WTC11 (cell line): ENCODE data around the gene CILP2. TPM values are rescaled to one million over a fixed set of nuclear protein-coding genes. Genes with fewer than 3 reads are reported as not detected.

Experiments used
- ATAC-seq: fragments of 200-7000 bp; cut with Tn5 transposase; 2 replicates; pipeline ENCODE4 v1.10.0; 2021; ENCODE audit warnings: mild to moderate bottlenecking, moderate library complexity
- CTCF ChIA-PET: fragments of 300-600 bp; sonication (Branson Sonifier 250); formaldehyde crosslinking; loops from one replicate; lab custom pipeline; 2021; ENCODE audit warnings: antibody characterized with exemption; lab: Charles Lee
- POLR2A ChIA-PET: fragments of 350-600 bp; sonication (Branson Sonifier 250); formaldehyde crosslinking; loops from one replicate; lab custom pipeline; 2021; ENCODE audit warnings: antibody characterized with exemption; lab: Charles Lee
- DNase-seq: peaks from one replicate; pipeline ENCODE4 v3.0.0; 2021; ENCODE audit warnings: low spot score
- H3K27ac Mint-ChIP-seq: 2 replicates; pipeline ENCODE4 v1.8.0; 2021; ENCODE audit warnings: mixed read lengths
- H3K27me3 Mint-ChIP-seq: 2 replicates; pipeline ENCODE4 v1.8.0; 2021; ENCODE audit warnings: low read depth, mild to moderate bottlenecking, moderate library complexity, mixed read lengths
- H3K36me3 Mint-ChIP-seq: 2 replicates; pipeline ENCODE4 v1.8.0; 2021; ENCODE audit warnings: mixed read lengths
- H3K4me1 Mint-ChIP-seq: 2 replicates; pipeline ENCODE4 v1.8.0; 2022; ENCODE audit warnings: mixed read lengths
- H3K4me3 Mint-ChIP-seq: 2 replicates; pipeline ENCODE4 v1.8.0; 2021; ENCODE audit warnings: mild to moderate bottlenecking, moderate library complexity, mixed read lengths
- H3K9me3 Mint-ChIP-seq: 2 replicates; pipeline ENCODE4 v1.8.0; 2021; ENCODE audit warnings: mixed read lengths
- FOXK1 ChIP-seq: sonication (generic); formaldehyde crosslinking; IDR thresholded peaks from 2 replicates; pipeline ENCODE4 v1.8.0; 2022; ENCODE audit warnings: mild to moderate bottlenecking, moderate library complexity, missing genetic modification reagents
- GRHL2 ChIP-seq: fragments of 250-450 bp; sonication (Bioruptor Pico); IDR thresholded peaks from 2 replicates; pipeline ENCODE4 v1.8.0; 2022; ENCODE audit warnings: mild to moderate bottlenecking, moderate library complexity; ENCODE audit not compliant: insufficient replicate concordance, severe bottlenecking
- GTF2I ChIP-seq: fragments of 250-450 bp; sonication (Bioruptor Pico); conservative IDR thresholded peaks from 2 replicates; pipeline ENCODE4 v1.4.0; 2021; ENCODE audit warnings: mild to moderate bottlenecking
- MXD4 ChIP-seq: fragments of 250-450 bp; sonication (Bioruptor Pico); IDR thresholded peaks from 2 replicates; pipeline ENCODE4 v1.8.0; 2021; ENCODE audit warnings: mild to moderate bottlenecking, moderate library complexity, borderline replicate concordance
- NFE2L1 ChIP-seq: sonication (generic); formaldehyde crosslinking; IDR thresholded peaks from 2 replicates; pipeline ENCODE4 v1.8.1; 2023; ENCODE audit warnings: missing genetic modification reagents
- NR1H2 ChIP-seq: sonication (generic); formaldehyde crosslinking; IDR thresholded peaks from 2 replicates; pipeline ENCODE4 v1.9.0; 2021; ENCODE audit warnings: mild to moderate bottlenecking, moderate library complexity, missing genetic modification reagents
- NR3C1 ChIP-seq: sonication (generic); formaldehyde crosslinking; conservative IDR thresholded peaks from 2 replicates; pipeline ENCODE4 v1.8.1; 2023; ENCODE audit warnings: low read depth, mild to moderate bottlenecking, missing genetic modification reagents
- RORB ChIP-seq: fragments of 250-450 bp; sonication (Bioruptor Pico); IDR thresholded peaks from 2 replicates; pipeline ENCODE4 v1.9.0; 2021; ENCODE audit warnings: mild to moderate bottlenecking
- TEAD4 ChIP-seq: sonication (generic); formaldehyde crosslinking; IDR thresholded peaks from 2 replicates; pipeline ENCODE4 v1.8.0; 2022; ENCODE audit warnings: mild to moderate bottlenecking, missing genetic modification reagents
- ZNF512 ChIP-seq: sonication (generic); formaldehyde crosslinking; IDR thresholded peaks from 2 replicates; pipeline ENCODE4 v1.8.1; 2022; ENCODE audit warnings: missing genetic modification reagents, borderline replicate concordance
- ZNF671 ChIP-seq: fragments of 250-450 bp; sonication (Bioruptor Pico); IDR thresholded peaks from 2 replicates; pipeline ENCODE4 v1.8.0; 2021; ENCODE audit warnings: mild to moderate bottlenecking
- total RNA-seq: library from RNA; stranded (reverse); gene quantifications from 3 replicates; pipeline ENCODE4 v1.2.3, GENCODE V29; 2021
- TF ChIP-seq, protein P1 (sequence below): sonication (generic); formaldehyde crosslinking; IDR thresholded peaks from 2 replicates; pipeline ENCODE4 v1.8.1; 2023; ENCODE audit warnings: mild to moderate bottlenecking, missing genetic modification reagents
- TF ChIP-seq, protein P2 (sequence below): fragments of 250-450 bp; sonication (Bioruptor Pico); IDR thresholded peaks from 2 replicates; pipeline ENCODE4 v1.9.0; 2021; ENCODE audit warnings: mild to moderate bottlenecking
- TF ChIP-seq, protein P3 (sequence below): fragments of 250-450 bp; sonication (Bioruptor Pico); IDR thresholded peaks from 2 replicates; pipeline ENCODE4 v1.9.0; 2021; ENCODE audit warnings: moderate library complexity, mild to moderate bottlenecking, inconsistent platforms, borderline replicate concordance
- TF ChIP-seq, protein P4 (sequence below): sonication (generic); formaldehyde crosslinking; IDR thresholded peaks from 2 replicates; pipeline ENCODE4 v1.8.1; 2022; ENCODE audit warnings: mild to moderate bottlenecking, missing genetic modification reagents, moderate library complexity, borderline replicate concordance

The CILP2 gene
- total RNA-seq, 1 experiment from 2014 or later, result 7.9 TPM

DNA sequence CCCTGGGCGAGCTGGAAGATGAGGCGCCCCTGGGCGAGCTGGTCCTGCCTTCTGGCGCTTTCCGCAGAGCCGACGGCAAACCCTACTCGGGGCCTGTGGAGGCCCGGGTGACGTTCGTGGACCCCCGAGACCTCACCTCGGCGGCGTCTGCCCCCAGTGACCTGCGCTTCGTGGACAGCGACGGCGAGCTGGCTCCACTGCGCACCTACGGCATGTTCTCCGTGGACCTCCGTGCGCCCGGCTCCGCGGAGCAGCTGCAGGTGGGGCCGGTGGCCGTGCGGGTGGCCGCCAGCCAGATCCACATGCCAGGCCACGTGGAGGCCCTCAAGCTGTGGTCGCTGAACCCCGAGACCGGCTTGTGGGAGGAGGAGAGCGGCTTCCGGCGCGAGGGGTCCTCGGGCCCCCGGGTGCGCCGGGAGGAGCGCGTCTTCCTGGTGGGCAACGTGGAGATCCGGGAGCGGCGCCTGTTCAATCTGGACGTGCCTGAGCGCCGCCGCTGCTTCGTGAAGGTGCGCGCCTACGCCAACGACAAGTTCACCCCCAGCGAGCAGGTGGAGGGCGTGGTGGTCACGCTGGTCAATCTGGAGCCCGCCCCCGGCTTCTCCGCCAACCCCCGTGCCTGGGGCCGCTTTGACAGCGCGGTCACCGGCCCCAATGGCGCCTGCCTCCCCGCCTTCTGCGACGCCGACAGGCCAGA, 6.3 kb downstream of the CILP2 start:
- DNase-seq, result no peak
- Mint-ChIP-seq H3K27me3 (peaks cover 11% of the 10 kb centered on the region), H3K4me1 (no peaks in the 10 kb centered on the region; the same call in 1 of the 2 replicates), H3K9me3 (no peaks in the 10 kb centered on the region), H3K27ac (no peak overlapping the region), H3K36me3 (no peaks in the 10 kb centered on the region), H3K4me3 (no peak overlapping the region)
- TF ChIP-seq NFE2L1, result no peak
- CTCF ChIA-PET, result interaction anchor here (1.7 to 3.2 kb wide), 2 partner anchors 8 to 10 kb away, joined by 12 to 23 read pairs; no protein-coding TSS in a partner anchor
- POLR2A ChIA-PET, result no interaction called here
- ATAC-seq, result no peak

DNA sequence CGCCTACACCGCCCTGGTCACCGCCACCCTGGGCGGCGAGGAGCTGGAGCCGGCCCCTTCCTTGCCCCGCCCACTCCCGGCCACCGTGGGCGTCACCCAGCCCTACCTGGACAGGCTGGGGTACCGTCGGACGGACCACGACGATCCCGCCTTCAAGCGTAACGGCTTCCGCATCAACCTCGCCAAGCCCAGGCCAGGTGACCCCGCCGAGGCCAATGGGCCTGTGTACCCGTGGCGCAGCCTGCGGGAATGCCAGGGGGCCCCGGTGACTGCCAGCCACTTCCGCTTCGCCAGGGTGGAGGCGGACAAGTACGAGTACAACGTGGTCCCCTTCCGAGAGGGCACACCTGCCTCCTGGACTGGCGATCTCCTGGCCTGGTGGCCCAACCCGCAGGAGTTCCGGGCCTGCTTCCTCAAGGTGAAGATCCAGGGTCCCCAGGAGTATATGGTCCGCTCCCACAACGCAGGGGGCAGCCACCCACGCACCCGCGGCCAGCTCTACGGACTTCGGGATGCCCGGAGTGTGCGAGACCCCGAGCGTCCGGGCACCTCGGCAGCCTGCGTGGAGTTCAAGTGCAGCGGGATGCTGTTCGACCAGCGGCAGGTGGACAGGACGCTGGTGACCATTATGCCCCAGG, 7.0 kb downstream of the CILP2 start:
- Mint-ChIP-seq H3K27me3 (peaks cover 5% of the 10 kb centered on the region), H3K4me1 (no peaks in the 10 kb centered on the region; the same call in 1 of the 2 replicates), H3K9me3 (no peaks in the 10 kb centered on the region), H3K36me3 (no peaks in the 10 kb centered on the region), H3K27ac (no peak overlapping the region), H3K4me3 (no peak overlapping the region)
- POLR2A ChIA-PET, result no interaction called here
- DNase-seq (no peak), ATAC-seq (no peak)
- CTCF ChIA-PET, result interaction anchor here (3.2 kb wide), 1 partner anchor 9 kb away, joined by 23 read pairs; no protein-coding TSS in a partner anchor
- TF ChIP-seq, protein P1, sequence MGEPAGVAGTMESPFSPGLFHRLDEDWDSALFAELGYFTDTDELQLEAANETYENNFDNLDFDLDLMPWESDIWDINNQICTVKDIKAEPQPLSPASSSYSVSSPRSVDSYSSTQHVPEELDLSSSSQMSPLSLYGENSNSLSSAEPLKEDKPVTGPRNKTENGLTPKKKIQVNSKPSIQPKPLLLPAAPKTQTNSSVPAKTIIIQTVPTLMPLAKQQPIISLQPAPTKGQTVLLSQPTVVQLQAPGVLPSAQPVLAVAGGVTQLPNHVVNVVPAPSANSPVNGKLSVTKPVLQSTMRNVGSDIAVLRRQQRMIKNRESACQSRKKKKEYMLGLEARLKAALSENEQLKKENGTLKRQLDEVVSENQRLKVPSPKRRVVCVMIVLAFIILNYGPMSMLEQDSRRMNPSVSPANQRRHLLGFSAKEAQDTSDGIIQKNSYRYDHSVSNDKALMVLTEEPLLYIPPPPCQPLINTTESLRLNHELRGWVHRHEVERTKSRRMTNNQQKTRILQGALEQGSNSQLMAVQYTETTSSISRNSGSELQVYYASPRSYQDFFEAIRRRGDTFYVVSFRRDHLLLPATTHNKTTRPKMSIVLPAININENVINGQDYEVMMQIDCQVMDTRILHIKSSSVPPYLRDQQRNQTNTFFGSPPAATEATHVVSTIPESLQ (CRISPR knock-in tag), result no peak
- TF ChIP-seq FOXK1 (CRISPR knock-in tag) (no peak), MXD4 (no peak), TEAD4 (CRISPR knock-in tag) (no peak), NR1H2 (CRISPR knock-in tag) (no peak), RORB (CRISPR knock-in tag) (no peak), GRHL2 (CRISPR knock-in tag) (no peak), ZNF671 (CRISPR knock-in tag) (no peak), NR3C1 (CRISPR knock-in tag) (no peak), ZNF512 (CRISPR knock-in tag) (no peak), GTF2I (CRISPR knock-in tag) (no peak)
- TF ChIP-seq, protein P2, sequence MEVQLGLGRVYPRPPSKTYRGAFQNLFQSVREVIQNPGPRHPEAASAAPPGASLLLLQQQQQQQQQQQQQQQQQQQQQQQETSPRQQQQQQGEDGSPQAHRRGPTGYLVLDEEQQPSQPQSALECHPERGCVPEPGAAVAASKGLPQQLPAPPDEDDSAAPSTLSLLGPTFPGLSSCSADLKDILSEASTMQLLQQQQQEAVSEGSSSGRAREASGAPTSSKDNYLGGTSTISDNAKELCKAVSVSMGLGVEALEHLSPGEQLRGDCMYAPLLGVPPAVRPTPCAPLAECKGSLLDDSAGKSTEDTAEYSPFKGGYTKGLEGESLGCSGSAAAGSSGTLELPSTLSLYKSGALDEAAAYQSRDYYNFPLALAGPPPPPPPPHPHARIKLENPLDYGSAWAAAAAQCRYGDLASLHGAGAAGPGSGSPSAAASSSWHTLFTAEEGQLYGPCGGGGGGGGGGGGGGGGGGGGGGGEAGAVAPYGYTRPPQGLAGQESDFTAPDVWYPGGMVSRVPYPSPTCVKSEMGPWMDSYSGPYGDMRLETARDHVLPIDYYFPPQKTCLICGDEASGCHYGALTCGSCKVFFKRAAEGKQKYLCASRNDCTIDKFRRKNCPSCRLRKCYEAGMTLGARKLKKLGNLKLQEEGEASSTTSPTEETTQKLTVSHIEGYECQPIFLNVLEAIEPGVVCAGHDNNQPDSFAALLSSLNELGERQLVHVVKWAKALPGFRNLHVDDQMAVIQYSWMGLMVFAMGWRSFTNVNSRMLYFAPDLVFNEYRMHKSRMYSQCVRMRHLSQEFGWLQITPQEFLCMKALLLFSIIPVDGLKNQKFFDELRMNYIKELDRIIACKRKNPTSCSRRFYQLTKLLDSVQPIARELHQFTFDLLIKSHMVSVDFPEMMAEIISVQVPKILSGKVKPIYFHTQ (CRISPR knock-in tag), result no peak
- TF ChIP-seq, protein P3, sequence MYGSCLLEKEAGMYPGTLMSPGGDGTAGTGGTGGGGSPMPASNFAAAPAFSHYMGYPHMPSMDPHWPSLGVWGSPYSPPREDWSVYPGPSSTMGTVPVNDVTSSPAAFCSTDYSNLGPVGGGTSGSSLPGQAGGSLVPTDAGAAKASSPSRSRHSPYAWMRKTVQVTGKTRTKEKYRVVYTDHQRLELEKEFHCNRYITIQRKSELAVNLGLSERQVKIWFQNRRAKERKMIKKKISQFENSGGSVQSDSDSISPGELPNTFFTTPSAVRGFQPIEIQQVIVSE, result no peak
- TF ChIP-seq, protein P4, sequence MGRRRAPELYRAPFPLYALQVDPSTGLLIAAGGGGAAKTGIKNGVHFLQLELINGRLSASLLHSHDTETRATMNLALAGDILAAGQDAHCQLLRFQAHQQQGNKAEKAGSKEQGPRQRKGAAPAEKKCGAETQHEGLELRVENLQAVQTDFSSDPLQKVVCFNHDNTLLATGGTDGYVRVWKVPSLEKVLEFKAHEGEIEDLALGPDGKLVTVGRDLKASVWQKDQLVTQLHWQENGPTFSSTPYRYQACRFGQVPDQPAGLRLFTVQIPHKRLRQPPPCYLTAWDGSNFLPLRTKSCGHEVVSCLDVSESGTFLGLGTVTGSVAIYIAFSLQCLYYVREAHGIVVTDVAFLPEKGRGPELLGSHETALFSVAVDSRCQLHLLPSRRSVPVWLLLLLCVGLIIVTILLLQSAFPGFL (CRISPR knock-in tag), result no peak
